Spleen (tissue), 11 donors: ENCODE results near the gene SUSD2. TPM values are rescaled to one million over a fixed set of nuclear protein-coding genes. Genes with fewer than 3 reads are reported as not detected.

ENCODE experiments used
- DNase-seq: peaks from one replicate; pipeline ENCODE4 v3.0.0-alpha.2; 2020
- H3K27ac ChIP-seq, 8 donors: fragments of 200-600 bp; sonication (generic) in 7 of 8; 1 replicate in 4 of 8; 2 replicates in 4 of 8; pipeline versions ENCODE4 v1.5.0 to v1.8.0; 2016 to 2021; ENCODE audit warnings: inconsistent platforms in 4 of 8, mild to moderate bottlenecking in 4 of 8, moderate library complexity in 1 of 8
- H3K27me3 ChIP-seq, 7 donors: fragments of 200-600 bp; sonication (generic) in 6 of 7; replicated peaks in 1 of 7; 1 replicate in 4 of 7; 2 replicates in 3 of 7; pipeline versions ENCODE4 v1.5.0 to v1.8.0; 2016 to 2021; ENCODE audit warnings: inconsistent platforms in 3 of 7, mild to moderate bottlenecking in 1 of 7
- H3K36me3 ChIP-seq, 6 donors: fragments of 200-600 bp; sonication (generic) in 5 of 6; 1 replicate in 4 of 6; 2 replicates in 2 of 6; pipeline versions ENCODE4 v1.5.0 to v1.8.0; 2016 to 2021; ENCODE audit warnings: inconsistent platforms in 2 of 6
- H3K4me1 ChIP-seq, 6 donors: fragments of 200-600 bp; sonication (generic) in 5 of 6; 1 replicate in 3 of 6; 2 replicates in 3 of 6; pipeline versions ENCODE4 v1.5.0 to v1.8.0; 2016 to 2021; ENCODE audit warnings: inconsistent platforms in 3 of 6
- H3K4me3 ChIP-seq, 8 donors: fragments of 200-600 bp; sonication (generic) in 7 of 8; 1 replicate in 4 of 8; 2 replicates in 4 of 8; pipeline versions ENCODE4 v1.5.0 to v1.8.0; 2016 to 2021; ENCODE audit warnings: inconsistent platforms in 4 of 8, mild to moderate bottlenecking in 4 of 8, moderate library complexity in 2 of 8
- H3K9me3 ChIP-seq, 8 donors: fragments of 200-600 bp; sonication (generic) in 7 of 8; 1 replicate in 4 of 8; 2 replicates in 4 of 8; pipeline versions ENCODE4 v1.5.0 to v1.8.0; 2016 to 2021; ENCODE audit warnings: inconsistent platforms in 4 of 8
- POLR2A ChIP-seq, 3 donors: fragments of 450-650 bp; IDR thresholded peaks; one replicate each; pipeline ENCODE4 v1.5.1; 2017; ENCODE audit warnings: antibody characterized with exemption in 3 of 3, mild to moderate bottlenecking in 1 of 3
- POLR2AphosphoS5 ChIP-seq, 3 donors: sonication (generic); formaldehyde crosslinking; IDR thresholded peaks; one replicate each; pipeline ENCODE4 v1.5.1; 2017; ENCODE audit warnings: antibody characterized with exemption in 3 of 3
- WGBS, 5 donors: extraction: QIAGEN DNeasy Blood & Tissue Kit in 3 of 5; methylation state at CpG; one replicate each; pipeline versions ENCODE4 v1.1.5 to v1.1.7; 2013 to 2018; 5-methylcytosine and 5-hydroxymethylcytosine counted together
- intact Hi-C: fragments of 100-400 bp; cut with DNase I; formaldehyde crosslinking; loops from one replicate; pipeline ENCODE4 v1.15.0; 2023; ENCODE audit warnings: low total_unique reads
- polyA plus RNA-seq, 3 donors: library from polyadenylated mRNA; stranded (reverse); fragments of 200-250 nt; gene quantifications; one replicate each; pipeline ENCODE4 v1.2.1, GENCODE V29; 2013
- total RNA-seq, 7 donors: library from RNA; depleted of rRNA in 3 of 7; stranded (reverse); fragments of >200 nt in 3 of 7; fragmentation: NEBNext Ultra II Directional in 4 of 7; extraction: Animal tissue kit (Norgen Biotek cat#: 25700) in 4 of 7; gene quantifications; one replicate each; pipeline versions ENCODE4 v1.1.0 to v1.2.1, GENCODE V29; 2016 to 2021
- TF ChIP-seq, protein P1 (sequence below), 11 experiments: fragments of 200-600 bp in 7 of 11; fragments of 450-650 bp in 4 of 11; sonication (generic) in 4 of 11; IDR thresholded peaks in 8 of 11; conservative IDR thresholded peaks in 3 of 11; 1 replicate in 7 of 11; 2 replicates in 4 of 11; pipeline versions ENCODE4 v1.4.0 to v1.8.0; 2016 to 2021; ENCODE audit warnings: antibody characterized with exemption in 11 of 11, inconsistent platforms in 4 of 11, mild to moderate bottlenecking in 1 of 11
- donor health status: healthy with polysubstance abuse.
- donor health status: DM: no; HTN: no; CAD: no; lungs with moderate emphysema.
- donor health status: DM: no; HTN: no; CAD: no.
- donor health status: Bipolar disorder and iron deficiency.
- donor health status: healthy.
- donor health status: DM: no; HTN: no; CAD: no.
- donor health status: DM: yes; HTN: yes; CAD: no.

SUSD2 gene
- total and polyA plus RNA-seq, 10 donors, result 1.4 to 9.0 (median 3.4) TPM

DNA sequence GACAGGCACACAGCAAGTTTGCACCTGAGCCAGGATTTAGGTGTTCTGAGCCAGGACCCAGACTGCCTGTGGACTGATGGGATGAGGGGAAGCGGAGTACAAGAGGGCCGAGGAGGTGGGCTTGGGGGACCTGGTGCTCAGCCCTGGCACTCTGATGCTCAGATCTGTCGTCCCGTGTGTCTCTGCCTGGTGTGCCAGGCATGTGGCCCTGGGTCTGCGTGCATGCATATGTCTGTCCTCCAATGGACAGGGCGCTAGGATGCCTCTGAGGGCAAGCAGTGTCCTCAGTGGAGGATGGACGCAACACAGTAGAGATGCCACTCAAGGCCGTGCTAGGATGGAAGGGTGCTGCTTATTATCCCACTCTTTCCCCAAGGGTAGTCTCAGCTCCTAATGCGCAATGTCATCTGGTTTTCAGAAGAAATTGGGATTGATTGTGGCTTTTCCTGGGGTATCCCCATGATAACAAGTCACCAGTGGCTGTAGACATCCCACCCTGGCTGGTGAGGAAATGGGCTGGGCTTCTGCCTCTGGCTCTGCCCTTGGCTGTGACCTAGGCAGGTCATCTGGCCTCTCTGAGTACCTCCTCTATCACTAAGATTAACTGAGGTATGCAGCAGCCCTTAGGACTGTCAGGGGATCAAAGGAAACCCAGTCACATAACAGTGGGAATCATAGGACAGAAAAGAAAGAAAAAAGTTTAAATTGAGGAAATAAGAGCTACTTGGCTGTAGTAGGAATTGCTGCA is 35.7 kb upstream of the SUSD2 start:
- peak overlapping the region in 1 of 8 donors; percentile 39 for H3K4me3 ChIP-seq
- peaks cover 31 to 85% (median 58%) of the 10 kb centered on the region in 6 donors for H3K4me1 ChIP-seq
- H3K27me3 ChIP-seq, result no peaks in the 10 kb centered on the region
- no peak for DNase-seq
- H3K9me3 ChIP-seq, result no peaks in the 10 kb centered on the region
- intact Hi-C loops, result no loop called here
- TF ChIP-seq POLR2AphosphoS5 (IDR thresholded peaks at IDR 0.05) (no peak), POLR2A (IDR thresholded peaks at IDR 0.05) (no peak)
- TF ChIP-seq, protein P1, sequence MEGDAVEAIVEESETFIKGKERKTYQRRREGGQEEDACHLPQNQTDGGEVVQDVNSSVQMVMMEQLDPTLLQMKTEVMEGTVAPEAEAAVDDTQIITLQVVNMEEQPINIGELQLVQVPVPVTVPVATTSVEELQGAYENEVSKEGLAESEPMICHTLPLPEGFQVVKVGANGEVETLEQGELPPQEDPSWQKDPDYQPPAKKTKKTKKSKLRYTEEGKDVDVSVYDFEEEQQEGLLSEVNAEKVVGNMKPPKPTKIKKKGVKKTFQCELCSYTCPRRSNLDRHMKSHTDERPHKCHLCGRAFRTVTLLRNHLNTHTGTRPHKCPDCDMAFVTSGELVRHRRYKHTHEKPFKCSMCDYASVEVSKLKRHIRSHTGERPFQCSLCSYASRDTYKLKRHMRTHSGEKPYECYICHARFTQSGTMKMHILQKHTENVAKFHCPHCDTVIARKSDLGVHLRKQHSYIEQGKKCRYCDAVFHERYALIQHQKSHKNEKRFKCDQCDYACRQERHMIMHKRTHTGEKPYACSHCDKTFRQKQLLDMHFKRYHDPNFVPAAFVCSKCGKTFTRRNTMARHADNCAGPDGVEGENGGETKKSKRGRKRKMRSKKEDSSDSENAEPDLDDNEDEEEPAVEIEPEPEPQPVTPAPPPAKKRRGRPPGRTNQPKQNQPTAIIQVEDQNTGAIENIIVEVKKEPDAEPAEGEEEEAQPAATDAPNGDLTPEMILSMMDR (IDR thresholded peaks at IDR 0.05 in 8 of 11, conservative IDR thresholded peaks at IDR 0.05 in 3 of 11), result no peak
- WGBS, 5 donors, result 87 to 93% (median 90%) methylated on average over 9 of the region's 9 CpGs
- H3K36me3 ChIP-seq, result peaks cover 0 to 24% (median 2%) of the 10 kb centered on the region in 6 donors
- H3K27ac ChIP-seq, result peak overlapping the region; percentile 66 to 88 (median 81)

DNA sequence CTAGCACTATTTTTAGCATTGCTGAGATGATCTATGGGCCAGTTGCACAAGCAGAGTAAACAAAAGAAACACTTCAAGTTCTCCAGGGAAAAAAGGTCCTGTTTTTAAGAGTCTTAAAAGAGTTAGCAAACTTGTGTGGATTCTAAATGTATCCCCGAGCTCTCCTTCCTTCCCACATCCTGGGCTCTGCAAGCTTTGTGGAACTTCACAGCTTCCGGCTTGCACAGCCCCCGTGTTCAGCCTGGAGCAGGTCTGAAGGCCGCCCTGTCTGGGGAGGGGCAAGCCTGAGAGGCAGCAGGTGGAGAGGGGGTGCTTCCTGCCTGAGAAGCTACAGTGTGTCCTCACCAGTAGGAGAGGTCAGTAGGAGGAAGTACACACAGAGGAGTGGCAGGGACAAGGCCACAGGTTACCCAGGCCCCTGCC is 35.1 kb upstream of the SUSD2 start:
- Histone ChIP-seq H3K9me3 (no peaks in the 10 kb centered on the region), H3K4me3 (peak overlapping the region in 1 of 8 donors; percentile 39), H3K27ac (peak overlapping the region; percentile 66 to 88 (median 81)), H3K36me3 (peaks cover 0 to 21% (median under 1%) of the 10 kb centered on the region in 6 donors), H3K4me1 (peaks cover 31 to 79% (median 54%) of the 10 kb centered on the region in 6 donors), H3K27me3 (no peaks in the 10 kb centered on the region)
- intact Hi-C loops, result no loop called here
- TF ChIP-seq, protein P1 (IDR thresholded peaks at IDR 0.05 in 8 of 11, conservative IDR thresholded peaks at IDR 0.05 in 3 of 11), result peak in 2 of 11 experiments; percentile 14 to 33
- TF ChIP-seq POLR2A (IDR thresholded peaks at IDR 0.05), result no peak
- TF ChIP-seq POLR2AphosphoS5 (IDR thresholded peaks at IDR 0.05), result peak; percentile 63 to 79 (median 75)
- WGBS, 5 donors, result 0 to 5% (median 4%) methylated on average over 4 of the region's 4 CpGs
- peak; percentile 92 for DNase-seq

DNA sequence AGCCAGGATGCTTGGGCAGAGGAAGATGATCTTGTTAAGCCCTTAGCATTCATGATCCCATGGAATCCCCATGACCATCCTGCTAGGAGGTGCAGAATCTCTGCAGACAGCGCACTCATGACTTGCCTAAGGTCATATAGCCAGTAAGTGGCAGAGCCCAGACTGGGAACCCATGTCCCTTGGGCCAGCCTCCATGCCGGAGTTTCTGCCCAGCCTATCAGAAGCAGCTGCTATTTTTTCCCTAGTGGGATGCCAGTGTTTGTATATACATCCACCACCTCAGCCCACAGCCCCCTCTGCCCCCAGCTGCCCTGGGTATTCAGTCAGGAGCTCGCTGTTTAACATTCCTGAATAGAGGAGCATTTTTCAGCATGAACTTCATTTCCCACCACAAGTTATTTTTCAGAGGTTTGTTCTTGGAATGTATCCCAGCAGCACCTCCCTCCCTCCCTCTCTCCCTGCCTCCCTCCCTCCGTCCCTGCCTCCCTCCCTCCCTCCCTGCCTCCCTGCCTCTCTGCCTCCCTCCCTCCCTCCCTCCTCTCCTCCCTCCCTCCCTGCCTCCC is 34.4 kb upstream of the SUSD2 start:
- WGBS, 5 donors, result 57 to 66% (median 62%) methylated on average over 4 of the region's 4 CpGs
- H3K27ac ChIP-seq, result peak overlapping the region; percentile 66 to 88 (median 81)
- no peak overlapping the region for H3K4me3 ChIP-seq
- TF ChIP-seq, protein P1 (IDR thresholded peaks at IDR 0.05 in 8 of 11, conservative IDR thresholded peaks at IDR 0.05 in 3 of 11), result no peak
- TF ChIP-seq POLR2A (IDR thresholded peaks at IDR 0.05) (no peak), POLR2AphosphoS5 (IDR thresholded peaks at IDR 0.05) (no peak)
- no peaks in the 10 kb centered on the region for H3K9me3 ChIP-seq
- peaks cover 0 to 17% (median 0%) of the 10 kb centered on the region in 6 donors for H3K36me3 ChIP-seq
- intact Hi-C loops, result no loop called here
- no peaks in the 10 kb centered on the region for H3K27me3 ChIP-seq
- peaks cover 31 to 73% (median 51%) of the 10 kb centered on the region in 6 donors for H3K4me1 ChIP-seq
- no peak for DNase-seq

DNA sequence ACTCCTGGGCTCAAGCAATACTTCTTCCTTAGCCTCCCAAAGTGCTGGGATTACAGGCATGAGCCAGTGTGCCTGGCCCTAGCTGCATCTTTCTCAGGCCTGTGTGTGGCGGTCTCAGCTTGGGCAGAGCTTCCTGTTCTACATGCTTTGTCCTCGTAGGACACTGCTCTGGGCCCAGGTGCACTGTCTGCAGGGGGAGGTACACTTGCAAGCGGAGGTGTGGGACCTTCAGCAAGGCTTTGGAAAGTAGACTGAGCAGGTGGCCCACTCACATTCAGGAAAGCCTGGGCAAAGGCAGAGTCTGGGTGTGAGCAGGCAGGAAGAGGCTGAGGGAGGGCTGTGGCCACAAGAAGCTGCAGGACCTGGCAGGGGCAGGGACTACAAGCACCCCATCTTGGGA is 33.6 kb upstream of the SUSD2 start:
- Histone ChIP-seq H3K4me3 (no peak overlapping the region), H3K4me1 (peaks cover 31 to 73% (median 50%) of the 10 kb centered on the region in 6 donors), H3K9me3 (no peaks in the 10 kb centered on the region), H3K27ac (peak overlapping the region in 6 of 8 donors; percentile 41 to 88 (median 81)), H3K27me3 (no peaks in the 10 kb centered on the region), H3K36me3 (peaks cover 0 to 17% (median 0%) of the 10 kb centered on the region in 6 donors)
- TF ChIP-seq, protein P1 (IDR thresholded peaks at IDR 0.05 in 8 of 11, conservative IDR thresholded peaks at IDR 0.05 in 3 of 11), result no peak
- TF ChIP-seq POLR2AphosphoS5 (IDR thresholded peaks at IDR 0.05), result peak in 1 of 3 donors; percentile 10
- intact Hi-C loops, result no loop called here
- 56 to 67% (median 60%) methylated on average over 3 of the region's 3 CpGs for WGBS, 5 donors
- DNase-seq, result no peak
